Thoracic aorta (tissue), 2 donors: ENCODE data around the gene MPP1. TPM values are rescaled to one million over a fixed set of nuclear protein-coding genes. Genes with fewer than 3 reads are reported as not detected.
A peak's percentile ranks its signal among the peaks of the same experiment; 100 is the strongest.

Experiments
- ATAC-seq: fragments of 150-250 bp; one replicate; pipeline ENCODE4 v1.8.0; 2017; ENCODE audit warnings: low read depth; ENCODE audit not compliant: insufficient number of reproducible peaks, low FRiP score
- DNase-seq: peaks from one replicate; pipeline ENCODE4 v3.0.0-alpha.2; 2020; ENCODE audit warnings: low spot score
- H3K27ac ChIP-seq, 2 donors: fragments of 200-600 bp; sonication (generic); 1 replicate in 1 of 2; 2 replicates in 1 of 2; pipeline ENCODE4 v1.5.1; 2016; ENCODE audit warnings: mild to moderate bottlenecking in 2 of 2, moderate library complexity in 2 of 2
- H3K27me3 ChIP-seq: fragments of 200-600 bp; sonication (generic); replicated peaks from 2 replicates; pipeline ENCODE4 v1.6.0; 2016; ENCODE audit warnings: mild to moderate bottlenecking; ENCODE audit not compliant: insufficient read depth
- H3K36me3 ChIP-seq: fragments of 200-600 bp; sonication (generic); one replicate; pipeline ENCODE4 v1.5.1; 2016
- H3K4me1 ChIP-seq, 2 donors: fragments of 200-600 bp; sonication (generic); 1 replicate in 1 of 2; 2 replicates in 1 of 2; pipeline versions ENCODE4 v1.5.1 to v1.6.0; 2016; ENCODE audit warnings: low read depth in 2 of 2, mild to moderate bottlenecking in 1 of 2; ENCODE audit not compliant: control insufficient read depth in 1 of 2
- H3K4me3 ChIP-seq: fragments of 200-600 bp; sonication (generic); 2 replicates; pipeline ENCODE4 v1.5.1; 2016; ENCODE audit warnings: mild to moderate bottlenecking
- H3K9me3 ChIP-seq: fragments of 200-600 bp; sonication (generic); 2 replicates; pipeline ENCODE4 v1.5.1; 2016
- CTCF ChIP-seq: fragments of 200-600 bp; sonication (generic); IDR thresholded peaks from one replicate; pipeline ENCODE4 v1.5.1; 2019; ENCODE audit warnings: antibody characterized with exemption
- total RNA-seq, 2 donors: library from RNA; depleted of rRNA; stranded (reverse); fragments of >200 nt; gene quantifications; one replicate each; pipeline versions ENCODE4 v1.1.0 to v1.2.3, GENCODE V29; 2016

The MPP1 gene
- total RNA-seq, 2 donors from 2014 or later, result 42.5 to 49.5 TPM

GRCh38 chrX:154731184-154731583, 74.1 kb downstream of the MPP1 start:
- H3K4me3 ChIP-seq, result no peak overlapping the region
- peaks cover 84 to 96% of the 10 kb centered on the region in 2 donors for H3K4me1 ChIP-seq
- no peaks in the 10 kb centered on the region for H3K9me3 ChIP-seq
- H3K36me3 ChIP-seq, result no peaks in the 10 kb centered on the region
- H3K27me3 ChIP-seq, result no peaks in the 10 kb centered on the region
- ATAC-seq (no peak), DNase-seq (no peak)
- TF ChIP-seq CTCF, result no peak
- H3K27ac ChIP-seq, result peak overlapping the region in 1 of 2 donors; percentile 91

- no peaks in the 10 kb centered on the region for H3K36me3 ChIP-seq
- peak overlapping the region; percentile 72 to 91 for H3K27ac ChIP-seq
- TF ChIP-seq CTCF, result no peak
- no peak for DNase-seq
- H3K27me3 ChIP-seq, result no peaks in the 10 kb centered on the region
- peaks cover 77 to 96% of the 10 kb centered on the region in 2 donors for H3K4me1 ChIP-seq
- no peak for ATAC-seq
- H3K4me3 ChIP-seq, result peak overlapping the region; percentile 41
- no peaks in the 10 kb centered on the region for H3K9me3 ChIP-seq
Measured at GRCh38 chrX:154730253-154730891, 74.9 kb downstream of the MPP1 start.

DNA sequence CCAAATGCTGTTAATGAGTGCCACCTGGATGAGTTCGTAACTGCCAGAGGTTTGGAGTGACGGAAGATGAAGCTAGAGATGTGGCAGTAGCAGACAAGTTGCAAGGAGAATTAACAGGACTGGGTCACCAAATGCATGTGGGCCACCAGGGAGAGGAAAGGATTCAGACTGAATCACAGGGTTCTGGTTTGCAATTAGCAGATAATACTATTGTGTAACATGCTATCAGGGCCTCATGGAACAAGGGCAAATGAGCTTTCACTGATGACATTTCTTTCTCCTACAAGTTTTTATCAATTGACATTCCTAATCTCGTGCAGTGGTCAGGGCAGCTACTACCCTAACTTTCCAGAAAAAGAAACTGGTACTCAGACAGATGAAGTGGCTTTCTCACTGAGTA, 75.8 kb downstream of the MPP1 start:
- Histone ChIP-seq H3K4me3 (peak overlapping the region; percentile 41), H3K27ac (peak overlapping the region; percentile 72 to 91), H3K36me3 (no peaks in the 10 kb centered on the region), H3K9me3 (no peaks in the 10 kb centered on the region), H3K4me1 (peaks cover 67 to 92% of the 10 kb centered on the region in 2 donors), H3K27me3 (no peaks in the 10 kb centered on the region)
- DNase-seq (no peak), ATAC-seq (no peak)
- TF ChIP-seq CTCF, result no peak

Other genes starting within 250 kb of the MPP1 start
- gene CTAG1A, start 220.4 kb downstream of the MPP1 start, total RNA-seq, result not detected
- not detected for gene CTAG1B, start 186.2 kb downstream of the MPP1 start, total RNA-seq
- gene CTAG2, start 151.9 kb downstream of the MPP1 start, total RNA-seq, result not detected
- 10 to 100 TPM in 1 of 2 donors, 1 to 10 TPM in 1; 9.2 to 10.9 TPM for gene GAB3, start 54.4 kb downstream of the MPP1 start, total RNA-seq
- 10 to 100 TPM; 14.9 to 67.2 TPM for gene DKC1, start 42.6 kb downstream of the MPP1 start, total RNA-seq
- gene SMIM9, start 29.2 kb upstream of the MPP1 start, total RNA-seq, result not detected
- 1 to 10 TPM; 2.2 to 8.3 TPM for gene F8A1, start 80.9 kb upstream of the MPP1 start, total RNA-seq
- gene F8, start 217.2 kb upstream of the MPP1 start, total RNA-seq, result 10 to 100 TPM in 1 of 2 donors, 1 to 10 TPM in 1; 7.7 to 18.1 TPM
- 10 to 100 TPM; 43.7 to 51.8 TPM for gene FUNDC2, start 221.4 kb upstream of the MPP1 start, total RNA-seq